ENCODE measurements around the gene CLECL1.

DNA sequence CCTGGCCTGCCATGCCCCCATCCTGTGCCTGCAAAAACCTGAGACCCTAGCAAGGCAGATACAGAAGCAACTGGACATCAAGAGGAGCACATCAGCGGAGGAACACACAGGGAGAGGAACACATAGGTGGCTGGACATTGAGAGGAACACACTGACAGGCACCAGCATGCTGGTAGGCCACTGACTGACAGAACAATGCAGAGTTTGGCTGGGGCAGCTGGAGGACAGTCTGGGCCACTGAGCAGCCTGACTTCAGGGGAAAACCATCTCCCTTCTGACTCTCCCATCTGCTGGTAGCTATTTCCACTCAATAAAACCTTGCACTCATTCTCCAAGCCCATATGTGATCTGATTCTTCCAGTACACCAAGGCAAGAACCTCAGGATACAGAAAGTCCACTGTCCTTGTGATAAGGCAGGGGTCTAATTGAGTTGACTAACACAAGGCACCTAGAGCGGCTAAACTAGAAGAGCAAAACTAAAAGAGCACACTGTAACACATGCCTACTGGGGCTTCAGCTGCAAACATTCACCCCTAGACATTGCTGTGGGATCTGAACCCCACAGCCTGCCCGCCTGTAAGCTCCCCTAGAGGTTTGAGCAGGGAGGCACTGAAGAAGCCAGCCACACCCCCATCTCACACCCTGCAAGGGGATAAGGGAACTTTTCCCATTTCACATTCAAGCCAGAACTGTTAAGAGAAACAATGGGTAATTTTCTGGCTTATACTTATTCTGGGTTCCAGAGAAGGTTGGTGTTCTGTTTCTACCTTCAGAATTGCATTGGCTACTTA, 22.1 kb downstream of the CLECL1 start:
- TF ChIP-seq POLR2AphosphoS5 (IDR thresholded peaks at IDR 0.05; ENCODE audit: low read depth, low read length) (no peak), REST (IDR thresholded peaks at IDR 0.05; ENCODE audit: insufficient read depth in 1 of 2, low read depth in 2 of 2, low read length in 2 of 2) (no peak)
